SIG-M5 treated with dmso at 0.1 percent for 504 hours (cell line): ENCODE measurements around the gene PPP1R37.
A peak's percentile ranks its signal among the peaks of the same experiment; 100 is the strongest.
"Not testable (repeated sequence)": the region's sequence is repeated elsewhere in the genome, so short reads cannot be mapped to it uniquely, and the experiment has no call there.

ENCODE experiments used
- DNase-seq: peaks from one replicate; lab custom pipeline; 2025; ENCODE audit not compliant: unreplicated experiment; lab: John Stamatoyannopoulos, UW

Gene PPP1R37

DNA sequence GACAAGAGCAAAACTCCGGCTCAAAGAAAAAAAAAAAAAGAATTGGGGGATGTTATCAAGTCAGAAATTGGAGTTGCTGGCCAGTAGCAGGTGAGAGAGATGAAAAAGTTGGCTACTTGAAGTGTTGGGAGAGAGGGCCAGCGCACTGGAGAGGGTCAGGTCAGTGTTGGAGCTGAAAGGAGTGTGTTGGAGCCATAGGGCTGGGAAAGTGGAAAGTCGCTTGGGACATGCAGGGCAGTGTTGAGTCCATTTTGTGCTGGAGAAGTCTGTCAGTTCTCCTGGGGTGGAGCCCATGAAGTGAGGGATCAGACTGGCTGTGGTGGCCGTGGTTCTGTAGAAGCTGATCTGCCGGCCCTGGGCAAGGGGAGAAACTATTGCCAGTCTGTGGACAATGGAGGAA is 1.7 kb downstream of the PPP1R37 start:
- no peak for DNase-seq

DNA sequence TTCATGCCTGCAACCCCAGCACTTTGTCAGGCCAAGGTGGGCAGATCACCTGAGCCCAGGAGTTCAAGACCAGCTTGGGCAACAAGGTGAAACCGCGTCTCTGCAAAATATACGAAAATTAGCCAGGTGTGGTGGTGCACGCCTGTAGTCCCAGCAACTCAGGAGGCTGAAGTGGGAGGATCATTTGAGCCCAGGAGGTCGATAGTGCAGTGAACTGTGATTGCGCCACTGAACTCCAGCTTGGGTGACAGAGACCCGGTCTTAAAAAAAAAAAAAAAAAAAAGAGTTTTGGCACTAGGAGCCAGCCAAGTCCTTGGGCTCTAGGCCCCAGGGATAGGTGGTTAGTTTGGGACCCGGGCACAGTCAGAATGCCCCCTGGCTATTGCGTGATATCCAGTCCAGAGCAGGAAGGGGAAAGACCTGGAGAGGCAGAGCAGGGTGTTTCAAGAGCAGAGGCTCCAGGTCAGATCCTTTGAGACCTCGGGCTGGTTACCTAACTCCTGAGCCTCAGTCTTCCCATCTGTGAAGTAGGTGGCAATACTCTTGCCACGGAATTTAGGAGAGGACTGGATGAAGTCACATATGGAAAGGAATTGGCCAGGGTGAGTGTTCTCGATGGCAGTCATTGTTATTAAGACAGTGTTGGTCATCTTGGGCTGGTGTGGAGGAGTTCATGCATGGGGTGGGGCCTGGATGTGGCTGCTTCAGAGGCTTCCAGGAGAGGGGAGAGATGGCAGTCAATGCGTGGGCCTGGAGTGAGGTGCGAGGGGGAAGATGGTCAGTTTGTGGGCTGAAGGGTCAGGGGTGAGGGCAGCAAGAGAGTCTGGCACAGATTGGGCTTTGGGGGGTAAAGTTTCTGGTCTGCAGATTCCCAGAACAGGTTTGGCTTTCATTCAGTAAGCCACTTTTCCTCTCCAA is 2.8 kb downstream of the PPP1R37 start:
- no peak for DNase-seq

DNA sequence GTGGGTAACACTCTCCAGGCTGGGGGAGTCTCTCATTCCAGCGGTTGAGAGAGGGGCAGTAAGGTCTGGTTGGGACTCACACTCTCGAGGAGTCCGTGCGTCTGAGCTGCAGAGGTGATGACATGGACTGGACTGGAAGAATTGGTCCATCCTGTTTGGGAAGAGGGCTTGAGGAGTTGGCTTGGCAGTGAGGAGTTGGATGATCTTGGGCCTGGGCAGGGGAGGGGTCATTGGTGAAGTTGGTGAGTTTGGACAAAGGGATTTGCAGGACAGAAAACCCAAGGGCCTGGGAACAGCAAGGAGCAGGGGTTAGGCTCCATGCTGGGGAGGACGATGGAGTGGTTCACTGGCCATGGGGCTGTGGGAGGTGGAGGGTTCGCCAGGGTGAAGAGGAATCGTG is 3.7 kb downstream of the PPP1R37 start:
- DNase-seq = no peak

DNA sequence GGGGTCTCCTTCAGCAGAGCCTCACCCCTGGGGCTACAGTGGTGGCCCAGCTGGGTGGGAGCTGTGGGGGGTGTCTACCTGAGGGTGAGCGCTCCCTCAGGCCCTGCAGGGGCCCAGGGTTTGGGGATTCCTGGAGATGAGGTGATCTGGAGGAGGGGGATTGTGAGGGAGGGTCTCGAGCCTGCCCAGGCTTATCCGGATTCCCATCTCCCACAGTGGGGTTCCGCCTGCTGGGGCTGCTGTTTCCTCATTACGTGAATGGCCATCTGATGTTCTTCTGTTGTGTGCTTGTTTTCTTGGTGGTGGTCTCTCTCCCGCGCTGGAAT is 4.4 kb downstream of the PPP1R37 start:
- DNase-seq = no peak

DNA sequence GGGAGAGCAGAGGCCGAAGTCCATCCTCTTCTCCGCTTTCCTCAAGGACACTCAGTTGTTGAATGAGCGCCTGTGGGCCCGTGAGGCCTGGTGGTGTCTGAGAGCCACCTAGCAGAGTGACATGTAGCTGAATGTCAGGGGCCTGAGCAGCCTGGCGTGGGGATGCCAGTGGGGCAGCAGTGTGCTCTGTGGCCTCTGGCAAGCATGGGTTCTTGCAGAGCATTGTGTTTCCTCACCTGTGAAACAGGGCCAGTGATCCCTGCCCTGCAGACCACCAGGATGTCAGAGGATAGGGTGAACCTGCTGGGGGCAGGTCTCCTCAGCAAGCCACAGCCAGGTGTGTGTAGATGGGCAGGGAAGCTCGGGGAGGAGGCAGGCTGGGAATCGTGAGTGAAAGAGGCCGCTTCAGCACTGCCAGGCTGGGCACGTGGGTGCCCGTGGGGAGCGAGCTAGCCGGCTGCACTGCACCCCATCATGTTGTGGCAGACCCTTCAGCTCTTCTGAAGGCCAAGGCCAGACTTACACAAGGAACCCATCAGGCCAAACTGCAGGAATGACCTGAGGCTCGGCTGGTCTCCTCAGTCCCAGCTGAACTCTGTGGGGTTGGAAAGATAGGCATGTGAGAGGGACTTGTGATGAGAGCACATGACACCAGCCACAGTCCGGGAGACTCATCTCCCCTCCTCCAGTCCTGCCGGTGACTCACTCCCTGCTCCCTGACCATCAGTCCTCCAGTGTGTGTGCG is 5.0 kb downstream of the PPP1R37 start:
- no peak for DNase-seq

DNA sequence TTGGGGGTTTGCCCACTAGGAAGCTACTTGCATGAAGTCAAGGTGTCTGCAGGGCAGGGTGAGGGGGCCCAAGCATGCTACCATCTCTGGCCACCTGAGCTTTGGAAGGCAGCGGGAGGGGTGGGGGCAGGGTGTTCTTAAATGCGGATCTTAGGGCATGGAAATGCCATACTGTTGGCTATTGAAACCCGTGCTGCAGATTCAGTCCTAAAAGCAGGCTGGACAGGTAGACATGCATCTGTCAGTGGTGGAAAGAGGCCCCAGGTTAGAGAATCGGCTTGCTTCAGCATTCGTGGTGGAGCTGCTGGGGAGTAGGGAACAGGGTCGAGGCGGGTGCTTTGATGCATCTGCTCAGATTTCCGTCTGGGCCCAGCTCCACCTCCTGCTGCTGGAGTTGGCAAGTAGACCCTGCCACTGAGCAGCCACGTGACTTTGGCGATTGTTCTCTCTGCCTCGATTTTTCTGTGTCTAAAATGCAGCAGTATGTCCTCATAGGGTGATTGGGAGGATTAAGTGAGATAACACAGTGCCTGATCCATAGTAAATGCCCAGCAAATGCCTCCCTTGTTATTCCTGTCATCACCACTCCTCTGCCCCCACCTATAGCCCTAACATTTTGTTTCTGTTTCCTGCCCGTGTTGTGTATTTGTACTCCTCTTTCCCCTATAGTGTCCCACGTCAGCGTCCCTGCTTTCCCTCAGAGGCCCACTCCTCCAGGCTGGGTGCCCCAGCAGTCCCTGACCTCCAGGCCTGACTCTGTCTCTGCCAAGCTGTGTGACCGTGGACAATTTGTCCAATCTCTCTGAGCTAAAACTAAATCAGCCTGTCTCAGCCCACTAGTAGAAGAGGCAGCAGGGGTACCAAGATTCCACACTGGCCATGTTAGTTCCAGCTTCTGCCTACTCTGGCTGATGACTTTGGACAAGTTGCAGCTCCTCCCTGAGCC is 5.8 kb downstream of the PPP1R37 start:
- no peak for DNase-seq

DNA sequence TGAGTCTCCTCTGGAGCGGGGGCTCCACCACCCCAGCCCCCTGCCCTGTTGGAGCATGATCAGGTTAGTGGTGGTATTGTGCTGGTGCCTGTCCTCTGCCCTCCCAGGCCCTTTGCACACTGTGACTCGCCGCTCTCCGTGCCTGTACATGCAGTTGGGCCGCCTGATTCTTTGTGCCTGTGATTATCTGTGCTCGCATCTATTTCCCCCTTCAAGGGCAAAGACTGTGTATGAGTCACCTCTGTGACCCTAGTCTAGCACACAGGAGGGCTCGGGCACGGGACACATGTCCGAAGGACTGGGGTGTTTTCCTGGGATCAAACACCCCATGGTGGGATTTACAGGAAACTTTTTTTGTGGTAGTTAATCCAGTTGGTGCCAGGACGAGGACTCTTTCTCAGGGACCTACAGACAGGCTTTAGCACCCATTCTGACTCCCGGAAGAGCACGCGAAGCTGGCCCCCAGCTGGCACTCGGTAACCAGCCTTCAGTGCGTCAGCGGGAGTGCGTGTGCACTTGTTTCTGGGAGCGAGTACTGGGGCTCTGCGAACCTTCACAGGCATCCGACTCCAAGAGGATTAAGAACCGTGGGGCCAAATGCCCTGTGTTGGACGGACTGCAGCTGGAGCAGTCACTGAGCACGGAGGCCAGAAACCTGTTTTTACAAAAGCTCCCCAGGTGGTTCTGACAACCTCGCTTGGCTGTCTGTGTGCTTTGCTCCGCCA is 6.7 kb downstream of the PPP1R37 start:
- no peak for DNase-seq

DNA sequence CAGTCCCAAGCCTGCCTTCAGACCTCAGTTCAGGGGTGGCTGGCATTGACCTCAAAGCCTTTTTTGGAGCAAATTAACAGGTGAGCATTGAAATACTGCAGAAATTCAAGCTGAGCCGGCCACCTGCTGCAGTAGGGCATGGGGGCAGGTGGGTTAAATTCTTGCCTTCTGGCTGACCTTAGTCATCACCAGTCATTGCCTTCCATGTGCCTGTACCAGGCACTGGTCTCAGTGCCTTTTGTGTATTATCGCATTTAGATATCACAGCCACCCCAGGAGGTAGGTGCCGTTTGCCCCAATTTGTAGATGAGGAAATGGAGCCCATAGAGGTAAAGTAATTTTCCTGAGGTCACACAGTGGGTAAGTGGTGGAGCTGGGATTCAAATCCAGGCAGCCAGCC is 7.2 kb downstream of the PPP1R37 start:
- no peak for DNase-seq

DNA sequence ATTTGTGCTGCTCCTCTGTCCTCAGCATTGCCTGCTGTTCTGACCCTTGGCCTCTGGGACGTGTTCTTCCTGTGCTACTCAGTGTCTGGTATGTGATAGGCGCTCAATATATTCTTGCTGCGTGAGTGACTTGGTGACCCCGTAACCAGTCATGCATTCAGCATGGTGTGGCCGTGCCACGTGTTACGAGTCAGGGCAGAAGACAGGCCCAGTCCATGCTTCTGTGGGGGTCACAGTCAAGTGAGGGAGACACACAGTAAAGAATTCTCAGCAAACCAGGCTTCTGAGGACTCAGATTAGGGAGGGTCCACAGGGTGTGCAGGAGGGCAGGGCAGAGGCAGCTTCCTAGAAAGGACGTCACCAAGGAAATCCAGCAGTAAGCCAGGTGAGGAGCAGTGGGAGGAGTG is 7.9 kb downstream of the PPP1R37 start:
- DNase-seq = no peak

DNA sequence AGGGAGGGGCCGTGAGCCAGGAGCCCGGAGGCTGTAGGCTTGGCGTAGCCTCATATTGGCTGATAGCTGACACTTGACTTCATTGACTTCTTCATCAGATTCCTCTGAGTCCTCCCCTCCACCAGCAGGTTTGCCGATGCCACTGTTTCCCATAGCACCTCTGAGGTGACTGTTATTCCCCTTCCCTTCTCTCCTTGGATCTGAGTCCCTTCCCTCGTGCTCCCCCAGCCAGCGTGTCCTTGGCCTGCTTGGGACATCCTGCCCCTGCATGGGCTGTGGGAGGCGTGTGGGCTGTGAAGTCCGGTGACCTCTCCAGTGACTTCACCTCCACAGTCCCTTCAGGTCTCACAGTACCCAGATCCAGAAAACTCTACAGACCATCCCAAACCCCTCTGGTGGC is 8.8 kb downstream of the PPP1R37 start:
- no peak for DNase-seq

DNA sequence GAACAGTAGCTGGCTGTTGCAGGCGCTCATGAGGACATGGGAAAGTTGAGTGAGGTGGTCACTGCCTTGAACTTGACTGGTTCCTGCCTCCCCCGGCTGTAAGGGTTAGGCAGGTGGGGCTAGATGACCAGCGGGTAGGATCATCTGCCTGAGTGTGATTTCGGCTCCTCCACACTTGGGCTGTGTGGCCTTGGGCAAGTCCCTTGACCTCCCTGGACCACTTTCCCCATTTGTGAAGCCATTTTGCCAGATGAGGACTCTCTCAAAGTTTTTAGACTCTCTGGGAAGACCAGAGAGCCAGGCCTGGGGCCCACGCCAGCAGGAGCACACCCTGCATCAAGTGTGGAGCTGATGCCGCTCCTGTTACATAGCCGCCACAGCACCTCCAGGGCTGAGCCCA is 9.5 kb downstream of the PPP1R37 start:
- no peak for DNase-seq

DNA sequence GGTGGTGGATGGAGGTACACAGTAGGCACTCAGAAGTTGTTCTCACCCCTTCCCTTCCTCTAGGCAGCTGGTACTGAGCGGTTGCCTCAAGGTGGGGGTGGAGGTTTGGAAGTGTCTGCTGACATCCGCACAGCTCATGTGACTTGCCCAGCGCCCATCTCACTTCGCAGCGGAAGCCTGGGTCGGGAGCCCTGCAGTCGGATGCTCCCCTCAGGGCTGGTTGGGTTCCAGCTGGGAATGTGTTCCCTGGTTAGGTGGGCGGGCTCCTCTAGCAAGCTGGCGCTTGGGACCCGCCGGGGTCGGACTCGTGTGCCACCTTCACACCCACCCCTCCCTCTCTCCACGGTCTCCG is 10.2 kb downstream of the PPP1R37 start:
- no peak for DNase-seq

DNA sequence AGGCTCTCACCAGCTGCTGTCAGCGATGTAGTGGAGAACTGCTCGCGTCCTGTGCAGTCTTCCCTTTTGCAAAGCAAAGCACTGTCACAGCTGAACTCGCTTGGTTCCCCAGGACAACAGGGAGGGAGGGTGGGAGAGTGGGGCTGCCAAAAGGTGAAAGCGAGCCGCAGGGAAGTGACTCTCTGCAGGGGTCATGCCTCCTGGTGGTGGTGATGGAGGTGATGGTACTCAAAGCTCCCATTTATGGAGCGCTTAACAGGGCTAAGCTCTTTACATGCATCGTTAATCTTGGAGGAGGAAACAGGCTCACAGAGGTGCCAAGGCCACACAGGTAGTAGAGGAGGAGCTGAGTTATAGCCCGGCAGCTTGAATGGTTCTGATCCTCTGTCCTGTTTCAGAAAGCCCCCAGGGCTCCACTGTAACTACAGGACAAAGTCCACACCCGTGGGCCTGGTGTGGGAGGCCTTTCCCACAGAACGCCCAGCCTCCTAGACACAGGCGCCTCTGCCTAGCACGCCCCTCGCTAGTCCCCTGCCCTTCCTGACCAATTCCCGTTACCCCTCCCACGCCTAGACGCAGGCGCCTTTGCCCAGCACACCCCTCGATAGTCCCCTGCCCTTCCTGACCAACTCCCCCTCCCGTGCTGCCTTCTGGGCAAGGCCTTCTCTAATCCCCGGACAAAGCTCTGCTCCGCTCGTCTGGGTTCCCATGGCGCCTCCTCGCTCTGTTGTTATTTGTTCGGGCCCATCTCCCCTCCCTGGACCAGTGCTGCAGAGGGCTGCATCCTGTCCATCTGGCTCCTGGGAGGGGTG is 10.7 kb downstream of the PPP1R37 start:
- no peak for DNase-seq

DNA sequence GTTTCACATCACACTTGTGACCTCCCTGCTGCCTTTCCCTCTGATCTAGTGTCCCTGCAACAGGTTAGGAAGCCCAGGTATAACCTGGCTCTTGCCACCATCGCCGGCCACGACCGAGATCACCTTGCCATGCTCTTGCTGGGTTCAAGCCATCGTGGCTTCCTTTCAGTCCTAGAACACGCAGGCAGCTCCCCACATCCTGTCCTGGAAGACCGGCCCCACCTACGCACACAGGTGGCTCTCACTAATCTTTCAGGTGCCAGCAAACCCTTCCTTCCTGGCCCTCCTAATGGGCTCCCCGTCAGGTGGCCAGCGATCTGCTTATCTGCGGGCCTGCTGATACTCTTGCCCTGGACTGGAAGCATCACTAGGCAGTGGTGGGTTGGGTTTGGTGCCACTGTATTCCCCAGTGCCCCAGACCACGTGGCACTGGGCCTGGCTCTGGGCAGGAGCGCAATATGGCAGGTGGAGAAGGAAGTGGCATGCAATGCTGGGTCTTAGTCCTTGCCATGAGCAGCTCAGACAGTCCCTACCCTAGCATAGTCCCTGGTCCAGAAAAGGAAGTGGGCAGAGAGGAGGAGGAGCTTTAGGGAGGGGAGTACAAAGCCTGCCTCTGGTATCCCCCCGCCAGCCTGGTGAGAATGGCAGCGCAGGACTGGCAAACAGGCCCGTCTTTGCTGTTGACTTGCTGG is 11.8 kb downstream of the PPP1R37 start:
- DNase-seq = no peak

DNA sequence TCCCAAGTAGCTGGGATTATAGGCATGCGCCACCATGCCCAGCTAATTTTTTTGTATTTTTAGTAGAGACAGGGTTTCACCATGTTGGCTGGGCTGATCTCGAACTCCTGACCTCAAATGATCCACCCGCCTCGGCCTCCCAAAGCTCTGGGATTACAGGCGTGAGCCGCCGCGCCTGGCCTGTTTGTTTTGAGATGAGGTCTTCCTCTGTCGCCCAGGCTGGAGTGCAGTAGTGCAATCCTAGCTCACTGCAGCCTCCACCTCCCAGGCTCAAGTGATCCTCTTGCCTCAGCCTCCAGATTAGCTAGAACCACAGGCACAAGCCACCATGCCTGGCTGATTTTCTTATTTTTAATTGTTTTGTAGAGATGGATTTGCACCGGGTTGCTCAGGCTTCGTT is 13.4 kb downstream of the PPP1R37 start:
- not testable (repeated sequence) for DNase-seq

DNA sequence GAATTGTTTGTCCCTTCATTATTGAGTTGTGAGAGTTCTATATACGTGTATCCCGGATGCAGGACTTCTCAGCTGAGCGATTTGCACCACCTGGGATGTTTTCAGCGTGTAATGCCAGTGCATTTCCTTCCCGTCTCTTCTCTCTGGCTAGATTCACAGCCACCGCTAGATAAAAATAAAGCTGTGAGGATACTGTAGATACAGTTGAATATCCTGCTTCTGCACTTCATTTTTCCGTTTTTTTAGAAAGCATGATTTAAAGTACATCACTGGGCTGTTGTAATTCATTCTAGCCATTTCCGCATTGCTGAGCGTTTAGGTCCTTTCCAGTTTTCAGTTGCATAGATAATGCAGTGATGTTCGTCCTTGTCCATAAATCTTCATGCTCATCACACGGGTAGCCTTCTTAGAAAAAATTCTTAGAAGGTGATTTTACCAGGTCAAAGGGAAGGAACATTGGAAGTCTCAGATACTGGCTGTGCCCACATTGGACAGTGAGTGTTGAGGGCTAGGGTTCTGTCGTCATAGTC is 14.7 kb downstream of the PPP1R37 start:
- DNase-seq = no peak

DNA sequence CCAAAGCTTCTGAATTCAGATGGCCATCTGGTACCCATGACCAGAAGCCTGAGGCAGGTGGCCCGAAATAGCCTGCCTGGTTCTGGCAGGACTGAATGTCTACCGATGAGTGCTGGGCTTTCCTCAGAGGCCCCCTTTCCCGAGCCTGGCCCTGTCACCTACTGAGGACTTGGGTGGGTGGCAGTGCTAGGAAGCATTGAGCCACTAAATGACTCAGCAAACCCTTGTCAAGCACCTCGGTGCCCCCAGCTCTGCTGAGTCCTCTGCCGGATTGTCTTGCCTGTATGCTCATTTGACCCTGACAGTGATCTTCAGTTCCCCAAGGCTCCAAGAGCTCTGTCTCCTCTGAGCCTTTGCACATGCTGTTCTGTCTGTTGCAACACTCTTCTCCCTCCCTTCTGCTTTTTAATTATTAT is 17.9 kb downstream of the PPP1R37 start:
- peak; percentile 28 for DNase-seq

DNA sequence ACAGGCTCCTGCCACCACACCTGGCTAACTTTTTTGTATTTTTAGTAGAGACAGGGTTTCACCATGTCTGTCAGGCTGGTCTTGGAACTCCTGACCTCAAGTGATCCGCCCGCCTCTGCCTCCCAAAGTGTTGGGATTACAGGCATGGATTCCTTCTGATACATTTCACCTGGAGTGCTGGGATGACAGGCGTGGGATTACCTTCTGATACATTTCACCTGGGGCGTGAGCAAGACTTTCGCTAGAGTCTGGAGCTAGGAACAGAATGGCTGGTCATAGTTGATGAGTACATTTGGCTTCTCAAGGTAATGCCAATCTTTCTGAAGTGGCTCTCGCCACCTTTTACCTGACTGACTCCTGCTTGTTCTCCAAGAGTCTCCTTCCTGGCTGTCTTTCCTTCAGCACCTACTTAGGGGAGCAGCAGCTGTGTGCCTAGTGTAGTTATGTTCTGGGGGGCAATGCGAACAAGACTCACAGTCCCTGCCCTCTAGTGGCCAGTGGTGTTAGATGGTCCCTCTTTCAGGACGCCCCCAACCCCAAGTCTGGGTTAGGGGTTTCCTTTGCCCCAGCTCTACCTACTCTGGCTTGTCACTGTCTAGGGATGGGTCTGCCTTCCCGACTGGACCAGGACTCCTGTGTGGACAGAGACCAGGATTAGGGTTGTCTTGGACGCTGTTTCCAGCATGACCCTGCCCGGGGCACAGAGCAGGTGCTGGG is 19.3 kb downstream of the PPP1R37 start:
- DNase-seq = no peak
